Measurements from ENCODE around the gene ARHGAP24.
"Not testable (repeated sequence)": the region's sequence is repeated elsewhere in the genome, so short reads cannot be mapped to it uniquely, and the experiment has no call there.

Gene ARHGAP24

GRCh38 chr4:85512446-85513205 lies 37.7 kb downstream of the ARHGAP24 start:
- in situ Hi-C loops (cut with MboI; ENCODE audit: low sequenced_read_pairs, unreplicated experiment): no loop called here
- TF ChIP-seq CTCF (IDR thresholded peaks at IDR 0.05; ENCODE audit: borderline replicate concordance, control extremely low read depth, extremely low read depth, insufficient read depth, missing control alignments): no peak
- no peak for DNase-seq (ENCODE audit: low spot score)

- DNase-seq (ENCODE audit: low spot score): no peak
- in situ Hi-C loops (cut with MboI; ENCODE audit: low sequenced_read_pairs, unreplicated experiment): no loop called here
- no peak for TF ChIP-seq CTCF (IDR thresholded peaks at IDR 0.05; ENCODE audit: borderline replicate concordance, control extremely low read depth, extremely low read depth, insufficient read depth, missing control alignments)
These were observed 39.2 kb downstream of the ARHGAP24 start for GRCh38 chr4:85514117-85514516.

DNA sequence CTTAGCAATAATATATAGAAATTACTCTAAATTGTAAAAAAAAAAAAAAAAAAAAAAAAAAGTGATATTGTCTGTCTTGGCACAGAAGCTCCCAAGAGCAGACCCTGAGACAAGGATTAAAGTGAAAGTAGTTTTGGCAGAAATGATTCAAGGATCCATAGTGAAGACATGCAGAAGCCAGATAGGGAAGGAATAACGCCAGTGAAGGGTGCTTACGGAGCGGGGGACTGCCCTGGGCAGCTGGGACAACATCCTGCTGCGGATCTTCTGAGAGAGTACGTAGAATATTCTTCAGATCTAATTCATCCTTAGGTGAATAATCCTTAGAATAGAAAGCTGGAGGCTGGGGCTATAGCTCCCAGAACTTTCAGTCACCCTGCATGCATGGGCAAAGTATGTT lies 39.8 kb downstream of the ARHGAP24 start:
- no peak for TF ChIP-seq CTCF (IDR thresholded peaks at IDR 0.05; ENCODE audit: borderline replicate concordance, control extremely low read depth, extremely low read depth, insufficient read depth, missing control alignments)
- in situ Hi-C loops (cut with MboI; ENCODE audit: low sequenced_read_pairs, unreplicated experiment): no loop called here
- no peak for DNase-seq (ENCODE audit: low spot score)

DNA sequence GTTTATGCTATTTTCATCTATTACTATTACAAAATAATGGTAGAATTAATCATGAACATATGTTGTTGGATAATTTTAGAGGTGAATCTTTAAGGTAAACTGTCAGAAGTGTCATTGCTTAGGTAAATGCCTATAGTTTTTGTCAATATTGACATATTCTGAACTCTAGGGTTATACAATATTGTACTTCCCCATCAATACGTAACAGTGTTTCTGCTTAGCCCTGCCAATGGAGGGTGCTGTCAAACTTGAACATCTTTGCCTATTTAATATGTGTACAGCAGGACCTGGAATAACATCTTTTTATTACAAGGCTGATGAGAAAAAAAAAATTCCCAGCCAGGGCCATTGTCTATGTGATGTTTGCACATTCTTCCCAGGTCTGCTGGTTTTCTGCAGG lies 40.8 kb downstream of the ARHGAP24 start:
- in situ Hi-C loops (cut with MboI; ENCODE audit: low sequenced_read_pairs, unreplicated experiment): no loop called here
- TF ChIP-seq CTCF (IDR thresholded peaks at IDR 0.05; ENCODE audit: borderline replicate concordance, control extremely low read depth, extremely low read depth, insufficient read depth, missing control alignments): no peak
- DNase-seq (ENCODE audit: low spot score): no peak

DNA sequence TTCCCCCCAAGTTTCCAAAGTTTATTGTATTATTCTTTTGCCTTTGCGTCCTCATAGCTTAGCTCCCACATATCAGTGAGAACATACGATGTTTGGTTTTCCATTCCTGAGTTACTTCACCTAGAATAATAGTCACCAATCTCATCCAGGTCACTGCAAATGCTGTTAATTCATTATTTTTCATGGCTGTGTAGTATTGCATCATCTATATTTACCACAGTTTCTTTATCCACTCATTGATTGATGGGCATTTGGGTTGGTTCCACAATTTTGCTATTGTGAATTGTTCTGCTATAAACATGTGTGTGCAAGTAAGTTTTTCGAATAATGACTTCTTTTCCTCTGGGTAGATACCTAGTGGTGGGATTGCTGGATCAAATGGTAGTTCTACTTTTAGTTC lies 43.6 kb downstream of the ARHGAP24 start:
- in situ Hi-C loops (cut with MboI; ENCODE audit: low sequenced_read_pairs, unreplicated experiment); DNase-seq (ENCODE audit: low spot score): not testable (repeated sequence)

GRCh38 chr4:85520765-85521749 lies 46.1 kb downstream of the ARHGAP24 start:
- in situ Hi-C loops (cut with MboI; ENCODE audit: low sequenced_read_pairs, unreplicated experiment): no loop called here

More at GRCh38 chr4:85520765-85521749, 46.1 kb downstream of the ARHGAP24 start:
- TF ChIP-seq CTCF (IDR thresholded peaks at IDR 0.05; ENCODE audit: borderline replicate concordance, control extremely low read depth, extremely low read depth, insufficient read depth, missing control alignments): no peak
- DNase-seq (ENCODE audit: low spot score): no peak

Data from GM13976 (cell line).